HG03342 (cell line): Measurements from ENCODE around the gene FHL2.
"Not testable (repeated sequence)": the region's sequence is repeated elsewhere in the genome, so short reads cannot be mapped to it uniquely, and the experiment has no call there.

Experiments used
- ATAC-seq: cut with Tn5 transposase; IDR thresholded peaks from one replicate; pipeline ENCODE4 v1.9.1; 2021; ENCODE audit warnings: mild to moderate bottlenecking, moderate library complexity; ENCODE audit not compliant: unreplicated experiment

The FHL2 gene

GRCh38 chr2:105344704-105345345, 54.0 kb downstream of the FHL2 start:
- ATAC-seq, result no peak

- no peak for ATAC-seq
Measured at GRCh38 chr2:105339414-105339813, 59.4 kb downstream of the FHL2 start.

- peak; percentile 33 for ATAC-seq
Measured at GRCh38 chr2:105338020-105338385, 60.8 kb downstream of the FHL2 start.

GRCh38 chr2:105337122-105338019, 61.5 kb downstream of the FHL2 start, which contains the start of gene C2orf49:
TSS of gene C2orf49 (plus strand) at chr2:105337540. CDS start at chr2:105337588, 48 bp downstream.
- ATAC-seq, result peak; percentile 86

- ATAC-seq, result no peak
Measured at GRCh38 chr2:105336786-105337121, 62.1 kb downstream of the FHL2 start.

GRCh38 chr2:105335469-105335868, 63.4 kb downstream of the FHL2 start:
- no peak for ATAC-seq

GRCh38 chr2:105334211-105334610, 64.6 kb downstream of the FHL2 start:
- ATAC-seq, result no peak

- ATAC-seq, result no peak
Measured at GRCh38 chr2:105330681-105331375, 68.0 kb downstream of the FHL2 start.

GRCh38 chr2:105329561-105330495, 69.0 kb downstream of the FHL2 start, which contains the start of gene TGFBRAP1:
TSS of gene TGFBRAP1 (minus strand) at chr2:105329735. CDS start at chr2:105308301, 21,434 bp downstream.
- ATAC-seq, result peak; percentile 83

GRCh38 chr2:105329197-105329554, 69.7 kb downstream of the FHL2 start:
- ATAC-seq, result no peak

- ATAC-seq, result no peak
Measured at GRCh38 chr2:105328281-105329196, 70.3 kb downstream of the FHL2 start.

- no peak for ATAC-seq
Measured at GRCh38 chr2:105327690-105328089, 71.2 kb downstream of the FHL2 start.

GRCh38 chr2:105327271-105327670, 71.6 kb downstream of the FHL2 start:
- ATAC-seq, result not testable (repeated sequence)

GRCh38 chr2:105325389-105325963, 73.4 kb downstream of the FHL2 start:
- no peak for ATAC-seq

GRCh38 chr2:105324732-105325131, 74.1 kb downstream of the FHL2 start:
- no peak for ATAC-seq

- ATAC-seq, result no peak
Measured at GRCh38 chr2:105324101-105324500, 74.8 kb downstream of the FHL2 start.

GRCh38 chr2:105323111-105323510, 75.7 kb downstream of the FHL2 start:
- no peak for ATAC-seq

GRCh38 chr2:105321875-105322646, 76.8 kb downstream of the FHL2 start:
- no peak for ATAC-seq
